Measurements from ENCODE around the gene DDX5.

DNA sequence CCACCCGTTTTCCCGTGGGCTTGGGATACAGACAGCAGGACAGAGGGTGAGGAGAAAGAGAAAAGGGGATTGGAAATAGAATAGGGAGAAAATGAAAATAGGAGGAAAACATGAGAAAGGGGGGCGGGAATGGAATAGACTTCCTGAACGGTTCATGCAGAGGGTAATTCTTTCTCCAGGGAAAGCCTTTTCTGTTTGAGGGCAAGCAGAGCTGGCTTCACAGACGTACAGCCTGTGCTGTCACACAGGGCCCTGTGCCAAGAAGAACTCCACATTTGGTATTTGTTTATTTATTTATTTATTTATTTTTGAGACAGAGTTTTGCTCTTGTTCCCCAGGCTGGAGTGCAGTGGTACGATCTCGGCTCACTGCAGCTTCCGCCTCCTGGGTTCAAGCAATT is 45.1 kb downstream of the DDX5 start:
- TF ChIP-seq, protein P1, sequence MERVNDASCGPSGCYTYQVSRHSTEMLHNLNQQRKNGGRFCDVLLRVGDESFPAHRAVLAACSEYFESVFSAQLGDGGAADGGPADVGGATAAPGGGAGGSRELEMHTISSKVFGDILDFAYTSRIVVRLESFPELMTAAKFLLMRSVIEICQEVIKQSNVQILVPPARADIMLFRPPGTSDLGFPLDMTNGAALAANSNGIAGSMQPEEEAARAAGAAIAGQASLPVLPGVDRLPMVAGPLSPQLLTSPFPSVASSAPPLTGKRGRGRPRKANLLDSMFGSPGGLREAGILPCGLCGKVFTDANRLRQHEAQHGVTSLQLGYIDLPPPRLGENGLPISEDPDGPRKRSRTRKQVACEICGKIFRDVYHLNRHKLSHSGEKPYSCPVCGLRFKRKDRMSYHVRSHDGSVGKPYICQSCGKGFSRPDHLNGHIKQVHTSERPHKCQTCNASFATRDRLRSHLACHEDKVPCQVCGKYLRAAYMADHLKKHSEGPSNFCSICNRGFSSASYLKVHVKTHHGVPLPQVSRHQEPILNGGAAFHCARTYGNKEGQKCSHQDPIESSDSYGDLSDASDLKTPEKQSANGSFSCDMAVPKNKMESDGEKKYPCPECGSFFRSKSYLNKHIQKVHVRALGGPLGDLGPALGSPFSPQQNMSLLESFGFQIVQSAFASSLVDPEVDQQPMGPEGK (CRISPR knock-in tag; IDR thresholded peaks at IDR 0.05; ENCODE audit: borderline replicate concordance) = no peak
- TF ChIP-seq ZNF8 (CRISPR knock-in tag; IDR thresholded peaks at IDR 0.05) (no peak), ARNTL (CRISPR knock-in tag; IDR thresholded peaks at IDR 0.05; ENCODE audit: borderline replicate concordance, low read depth) (no peak), BACH2 (CRISPR knock-in tag; IDR thresholded peaks at IDR 0.05; ENCODE audit: borderline replicate concordance) (no peak), SNAI2 (CRISPR knock-in tag; IDR thresholded peaks at IDR 0.05) (no peak), CSRNP3 (CRISPR knock-in tag; IDR thresholded peaks at IDR 0.05) (no peak), TOX (CRISPR knock-in tag; IDR thresholded peaks at IDR 0.05; ENCODE audit: borderline replicate concordance) (no peak), ZC3H10 (CRISPR knock-in tag; IDR thresholded peaks at IDR 0.05) (no peak), ISL1 (CRISPR knock-in tag; IDR thresholded peaks at IDR 0.05) (no peak)
- TF ChIP-seq, protein P2, sequence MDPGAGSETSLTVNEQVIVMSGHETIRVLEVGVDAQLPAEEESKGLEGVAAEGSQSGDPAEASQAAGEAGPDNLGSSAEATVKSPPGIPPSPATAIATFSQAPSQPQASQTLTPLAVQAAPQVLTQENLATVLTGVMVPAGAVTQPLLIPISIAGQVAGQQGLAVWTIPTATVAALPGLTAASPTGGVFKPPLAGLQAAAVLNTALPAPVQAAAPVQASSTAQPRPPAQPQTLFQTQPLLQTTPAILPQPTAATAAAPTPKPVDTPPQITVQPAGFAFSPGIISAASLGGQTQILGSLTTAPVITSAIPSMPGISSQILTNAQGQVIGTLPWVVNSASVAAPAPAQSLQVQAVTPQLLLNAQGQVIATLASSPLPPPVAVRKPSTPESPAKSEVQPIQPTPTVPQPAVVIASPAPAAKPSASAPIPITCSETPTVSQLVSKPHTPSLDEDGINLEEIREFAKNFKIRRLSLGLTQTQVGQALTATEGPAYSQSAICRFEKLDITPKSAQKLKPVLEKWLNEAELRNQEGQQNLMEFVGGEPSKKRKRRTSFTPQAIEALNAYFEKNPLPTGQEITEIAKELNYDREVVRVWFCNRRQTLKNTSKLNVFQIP (CRISPR knock-in tag; IDR thresholded peaks at IDR 0.05; ENCODE audit: borderline replicate concordance, low read depth) = no peak
